ENCODE measurements around the gene WFDC9.
"Not testable (repeated sequence)": the region's sequence is repeated elsewhere in the genome, so short reads cannot be mapped to it uniquely, and the experiment has no call there.

Gene WFDC9

DNA sequence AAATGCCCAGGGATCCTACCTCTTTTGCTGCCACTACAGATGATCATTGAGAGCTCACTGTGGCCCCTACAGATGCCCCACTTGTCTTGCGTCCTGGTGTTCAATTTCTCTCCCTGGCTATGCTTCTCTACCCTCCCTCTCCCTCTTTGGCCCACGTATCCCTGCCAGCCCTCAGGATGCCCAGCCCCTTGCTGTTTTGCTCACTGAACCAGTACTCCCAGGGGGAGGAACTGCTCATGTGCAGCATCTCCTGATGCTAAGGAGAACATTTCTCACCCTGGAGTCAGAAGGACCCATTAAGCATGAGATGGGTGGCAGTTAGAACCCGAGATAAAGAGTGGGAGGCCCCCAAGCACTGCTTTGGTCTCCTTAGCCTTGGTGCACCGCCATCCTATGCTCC is at the start of gene WFDC9:
TSS of gene WFDC9 (minus strand) at position 101 of the 400 bp plus-strand sequence. CDS start 21,103 bp downstream, outside the sequence.
- DNase-seq (ENCODE audit: low read depth), result no peak

DNA sequence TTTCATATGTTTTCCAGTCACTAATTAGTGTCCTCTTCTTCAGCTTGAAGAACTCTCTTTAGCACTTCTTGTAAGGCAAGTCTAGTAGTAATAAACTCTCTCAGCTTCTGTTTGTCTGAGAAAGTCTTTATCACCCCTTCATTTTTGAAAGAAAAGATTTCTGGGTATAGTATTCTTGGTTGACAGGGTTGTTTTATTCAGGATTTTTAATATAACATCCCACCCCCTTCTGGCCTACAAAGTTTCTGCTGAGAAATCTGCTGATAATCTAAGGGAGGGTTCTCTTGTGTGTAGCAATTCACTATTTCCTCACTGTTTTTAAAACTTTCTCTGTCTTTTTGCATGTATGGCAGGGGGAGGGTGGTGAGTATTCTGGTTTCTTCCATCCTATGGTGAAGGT is 48.6 kb upstream of the WFDC9 start:
- no peak for DNase-seq (ENCODE audit: low read depth)

DNA sequence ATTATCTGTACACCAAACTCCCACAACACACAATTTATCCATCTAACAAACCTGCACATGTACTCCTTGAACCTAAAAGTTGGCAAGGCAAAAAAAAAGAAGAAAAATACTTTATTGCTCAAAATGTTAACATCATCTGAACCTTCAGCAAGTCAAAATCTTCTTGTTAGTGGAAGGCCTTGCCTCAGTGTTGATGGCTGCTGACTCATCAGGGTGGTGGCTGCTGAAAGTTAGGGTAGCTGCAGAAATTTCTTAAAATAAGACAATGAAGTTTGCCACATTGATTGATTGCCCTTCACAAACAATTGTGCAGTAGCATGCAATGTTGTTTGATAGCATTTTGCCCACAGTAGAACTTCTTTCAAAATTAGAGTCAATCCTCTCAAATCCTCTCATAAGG is 41.7 kb upstream of the WFDC9 start:
- no peak for DNase-seq (ENCODE audit: low read depth)

DNA sequence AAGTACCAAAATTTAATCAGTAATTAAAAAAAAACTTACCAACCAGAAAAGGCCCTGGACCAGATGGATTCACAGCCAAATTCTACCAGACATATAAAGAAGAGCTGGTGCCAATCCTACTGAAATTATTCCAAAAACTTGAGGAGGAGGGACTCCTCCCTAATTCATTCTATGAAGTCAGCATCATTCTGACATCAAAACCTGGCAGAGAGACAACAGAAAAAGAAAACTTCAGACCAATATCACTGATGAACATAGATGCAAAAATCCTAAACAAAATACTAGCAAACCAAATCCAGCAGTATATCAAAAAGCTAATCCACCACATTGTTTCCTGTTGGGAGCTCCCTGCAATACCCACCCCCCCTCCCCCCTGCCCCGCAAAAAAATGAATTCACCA is 39.1 kb upstream of the WFDC9 start, which contains the start of gene WFDC11:
TSS of gene WFDC11 (minus strand) at position 101 of the 400 bp plus-strand sequence. CDS start 19,639 bp downstream, outside the sequence.
- DNase-seq (ENCODE audit: low read depth), result no peak

DNA sequence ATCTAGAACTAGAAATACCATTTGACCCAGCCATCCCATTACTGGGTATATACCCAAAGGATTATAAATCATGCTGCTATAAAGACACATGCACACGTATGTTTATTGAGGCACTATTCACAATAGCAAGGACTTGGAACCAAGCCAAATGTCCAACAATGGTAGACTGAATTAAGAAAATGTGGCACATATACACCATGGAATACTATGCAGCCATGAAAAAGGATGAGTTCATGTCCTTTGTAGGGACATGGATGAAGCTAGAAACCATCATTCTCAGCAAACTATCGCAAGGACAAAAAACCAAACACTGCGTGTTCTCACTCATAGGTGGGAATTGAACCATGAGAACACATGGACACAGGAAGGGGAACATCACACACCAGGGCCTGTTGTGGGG is 26.0 kb upstream of the WFDC9 start:
- DNase-seq (ENCODE audit: low read depth), result not testable (repeated sequence)

DNA sequence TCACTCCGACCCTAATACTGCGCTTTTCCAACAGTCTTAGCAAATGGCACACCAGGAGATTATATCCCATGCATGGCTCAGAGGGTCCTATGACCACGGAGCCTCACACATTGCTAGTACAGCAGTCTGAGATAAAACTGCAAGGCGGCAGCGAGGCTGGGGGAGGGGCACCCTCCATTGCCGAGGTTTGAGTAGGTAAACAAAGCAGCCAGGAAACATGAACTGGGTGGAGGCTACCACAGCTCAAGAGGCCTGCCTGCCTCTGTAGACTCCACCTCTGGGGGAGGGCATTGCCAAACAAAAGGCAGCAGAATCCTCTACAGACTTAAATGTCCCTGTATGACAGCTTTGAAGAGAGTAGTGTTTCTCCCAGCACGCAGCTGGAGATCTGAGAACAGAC is 20.6 kb upstream of the WFDC9 start:
- not testable (repeated sequence) for DNase-seq (ENCODE audit: low read depth)

DNA sequence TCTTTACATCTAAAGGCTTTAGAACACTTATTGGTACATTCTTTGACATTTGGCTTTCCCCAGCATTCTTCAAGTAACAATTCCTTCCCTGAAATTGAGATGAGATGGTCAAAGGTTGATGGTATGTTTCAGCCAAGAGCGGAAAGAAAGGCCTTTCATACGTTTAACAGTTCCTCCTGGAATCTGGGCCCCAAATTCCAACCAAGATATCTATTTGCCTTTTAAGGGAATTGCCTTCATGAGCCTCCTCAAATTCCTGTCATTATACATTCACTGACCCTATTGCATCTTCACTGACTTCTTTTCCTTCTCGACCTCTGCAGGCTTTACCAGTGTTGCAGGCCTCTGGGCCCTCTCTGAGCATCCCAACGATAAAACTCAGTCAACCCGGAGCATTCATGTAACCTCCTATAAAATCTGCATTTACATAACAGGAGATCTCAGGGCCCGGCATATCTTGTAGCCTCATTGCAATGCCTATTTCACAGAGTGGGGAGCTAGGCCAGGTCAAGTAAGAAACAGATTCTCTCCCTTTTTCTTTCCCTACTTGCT is 18.3 kb upstream of the WFDC9 start:
- DNase-seq (ENCODE audit: low read depth), result no peak

DNA sequence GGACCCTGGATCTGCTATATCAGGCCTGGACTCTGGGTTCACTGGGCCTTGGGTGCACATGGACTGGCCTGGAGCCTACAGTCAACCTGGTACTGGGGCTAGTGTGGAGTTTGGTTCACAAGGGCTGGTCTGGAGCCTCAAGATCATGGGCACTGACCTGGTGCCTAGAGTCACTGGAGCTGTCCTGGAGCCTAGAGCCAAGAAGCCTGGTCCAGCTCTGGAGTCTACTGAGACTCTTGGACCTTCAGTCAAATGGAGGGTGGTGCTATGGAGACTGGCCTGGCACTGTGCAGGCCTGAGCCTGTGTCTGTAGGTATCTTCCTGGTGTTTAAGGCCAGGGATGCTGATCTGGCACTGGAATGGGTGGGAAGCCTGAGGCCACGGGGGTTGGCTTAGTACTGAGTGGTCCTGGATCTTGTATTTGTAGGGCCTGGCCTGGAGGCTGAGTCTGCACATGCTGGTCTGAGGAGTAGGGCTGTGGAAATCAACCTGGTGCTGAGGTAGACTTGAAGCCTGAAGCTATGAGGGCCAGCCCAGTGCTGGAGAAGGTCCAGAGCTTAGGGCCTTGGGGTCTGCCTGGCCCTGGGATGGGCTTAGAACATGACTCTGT is 16.5 kb upstream of the WFDC9 start:
- no peak for DNase-seq (ENCODE audit: low read depth)

DNA sequence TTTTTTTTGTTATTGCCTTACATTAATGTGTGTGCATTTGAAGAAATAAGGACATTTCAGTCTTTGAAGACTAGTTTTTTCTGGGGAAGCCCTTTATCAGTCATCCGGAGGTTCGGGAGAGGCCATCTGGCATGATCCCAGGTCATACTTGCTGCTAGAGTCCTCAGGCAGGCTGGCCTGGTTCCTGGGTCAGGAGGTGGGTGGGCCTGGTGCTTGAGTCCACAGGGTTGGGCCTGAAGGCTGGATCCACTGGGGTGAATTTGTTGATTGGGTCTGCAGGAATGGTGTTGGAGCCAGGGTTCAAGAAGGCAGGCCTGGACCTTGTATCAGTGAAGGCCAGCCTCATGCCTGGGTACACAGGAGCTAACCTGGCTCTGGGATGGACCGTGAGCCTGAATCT is 15.8 kb upstream of the WFDC9 start:
- DNase-seq (ENCODE audit: low read depth), result no peak

DNA sequence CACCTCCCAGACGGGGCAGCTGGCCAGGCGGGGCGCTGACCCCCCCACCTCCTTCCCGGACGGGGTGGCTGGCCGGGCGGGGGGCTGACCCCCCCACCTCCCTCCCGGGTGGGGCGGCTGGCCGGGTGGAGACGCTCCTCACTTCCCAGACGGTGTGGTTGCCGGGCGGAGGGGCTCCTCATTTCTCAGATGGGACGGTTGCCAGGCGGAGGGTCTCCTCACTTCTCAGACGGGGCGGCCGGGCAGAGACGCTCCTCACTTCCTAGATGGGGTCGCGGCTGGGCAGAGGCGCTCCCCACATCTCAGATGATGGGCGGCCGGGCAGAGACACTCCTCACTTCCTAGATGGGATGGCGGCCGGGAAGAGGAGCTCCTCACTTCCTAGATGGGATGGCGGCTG is 14.8 kb upstream of the WFDC9 start:
- DNase-seq (ENCODE audit: low read depth), result not testable (repeated sequence)

DNA sequence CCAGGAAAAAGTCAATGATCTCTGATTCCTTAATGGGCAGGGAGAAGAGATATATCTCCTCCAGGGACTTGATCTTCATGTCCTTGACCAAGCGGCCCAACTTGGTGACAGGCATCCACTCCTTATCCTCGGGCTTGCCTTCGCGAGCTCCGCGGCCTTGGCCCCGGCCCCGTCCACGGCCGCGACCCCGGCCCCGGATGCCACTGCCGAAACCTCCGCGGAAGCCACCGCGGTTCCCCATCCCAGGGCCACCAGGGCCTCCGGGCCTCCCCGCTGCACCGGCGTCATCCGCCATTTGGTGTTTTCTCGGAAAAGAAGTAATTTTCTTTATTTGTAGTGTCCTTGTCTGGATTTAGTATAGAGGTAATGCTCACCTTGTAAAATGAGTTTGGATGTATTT is 10.0 kb upstream of the WFDC9 start:
- not testable (repeated sequence) for DNase-seq (ENCODE audit: low read depth)

DNA sequence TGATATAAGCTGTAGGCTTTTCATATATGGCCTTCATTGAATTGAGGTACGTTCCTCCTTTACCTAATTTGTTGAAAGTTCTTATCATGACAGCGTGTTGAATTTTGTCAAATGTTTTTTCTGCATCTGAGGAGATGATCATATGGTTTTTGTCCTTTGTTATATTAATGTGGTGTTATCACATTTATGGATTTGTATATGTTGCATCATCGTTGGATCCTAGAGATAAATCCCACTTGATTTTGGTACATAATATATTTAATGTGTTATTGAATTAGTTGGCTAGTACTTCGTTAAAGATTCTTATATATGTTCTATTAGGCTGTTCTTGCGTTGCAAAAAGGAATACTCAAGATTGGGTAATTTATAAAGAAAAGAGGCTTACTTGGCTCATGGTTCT is 8.6 kb upstream of the WFDC9 start:
- DNase-seq (ENCODE audit: low read depth), result no peak

DNA sequence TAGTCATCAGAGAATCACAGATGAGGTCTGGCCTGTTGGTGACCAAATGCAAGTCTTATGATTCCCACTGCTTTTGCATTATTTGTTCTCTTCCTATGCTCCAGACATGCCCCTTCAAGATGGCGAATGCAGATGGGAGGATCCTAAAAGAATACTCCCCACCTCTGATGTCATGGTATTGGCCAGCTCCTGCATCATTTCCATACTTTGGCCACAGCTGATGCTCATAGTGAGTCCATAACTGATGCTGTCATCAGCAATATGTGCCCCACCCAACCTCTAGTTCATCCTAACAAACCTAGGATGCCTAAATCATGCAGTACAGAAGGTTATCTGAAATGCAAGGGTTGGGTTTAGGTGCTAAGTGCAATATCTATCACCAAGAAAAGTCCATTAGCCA is 5.4 kb upstream of the WFDC9 start:
- no peak for DNase-seq (ENCODE audit: low read depth)

DNA sequence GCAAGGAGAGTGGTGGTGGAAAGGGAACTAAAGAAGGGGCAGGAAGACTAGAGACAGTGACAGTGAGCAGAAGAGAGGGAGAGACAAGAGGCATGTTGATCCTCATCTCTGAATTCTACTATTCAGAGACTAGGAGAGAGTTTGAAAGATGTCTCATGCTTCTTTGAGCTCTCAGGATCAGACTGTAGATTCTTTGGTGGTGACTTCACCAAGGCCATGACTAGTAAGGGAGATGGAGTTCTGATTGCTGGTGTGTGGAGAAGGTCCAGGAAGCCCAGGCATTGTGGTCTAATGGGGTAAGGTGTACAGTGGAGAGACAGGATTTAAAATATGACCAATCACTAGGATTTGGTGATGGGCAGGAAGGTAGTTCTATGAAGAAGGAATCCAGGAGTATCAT is 713 bp downstream of the WFDC9 start:
- DNase-seq (ENCODE audit: low read depth), result no peak

DNA sequence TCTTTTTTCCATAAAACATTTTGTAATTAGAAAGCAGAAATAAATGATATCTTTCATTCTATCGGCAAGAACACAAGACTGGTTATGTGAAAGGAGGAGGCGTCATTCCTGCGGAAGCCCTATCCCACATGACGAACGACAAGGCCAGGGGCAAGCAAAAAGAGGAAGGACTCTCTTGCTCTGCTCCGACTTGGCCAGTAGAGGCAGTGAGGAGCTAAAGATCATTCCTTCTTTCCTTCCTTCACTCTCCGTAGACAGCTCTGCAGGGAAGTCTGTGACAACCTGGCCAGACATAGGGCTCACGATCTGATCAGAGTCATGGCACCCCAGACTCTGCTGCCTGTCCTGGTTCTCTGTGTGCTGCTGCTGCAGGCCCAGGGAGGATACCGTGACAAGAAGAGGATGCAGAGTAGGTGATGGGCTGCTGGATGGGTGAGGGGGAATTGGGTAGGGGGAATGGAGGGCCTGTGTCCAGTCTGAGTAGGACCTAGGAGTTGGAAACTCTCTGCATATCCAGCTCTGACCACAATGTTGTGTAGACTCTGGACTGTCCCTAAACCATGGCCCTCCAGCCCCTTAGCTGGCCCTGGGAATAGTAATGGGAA is 1.5 kb downstream of the WFDC9 start, which contains the start of gene WFDC10A:
TSS of gene WFDC10A (plus strand) at position 244 of the 605 bp plus-strand sequence. CDS start at position 319, 75 bp downstream.
- peak; percentile 6 for DNase-seq (ENCODE audit: low read depth)

DNA sequence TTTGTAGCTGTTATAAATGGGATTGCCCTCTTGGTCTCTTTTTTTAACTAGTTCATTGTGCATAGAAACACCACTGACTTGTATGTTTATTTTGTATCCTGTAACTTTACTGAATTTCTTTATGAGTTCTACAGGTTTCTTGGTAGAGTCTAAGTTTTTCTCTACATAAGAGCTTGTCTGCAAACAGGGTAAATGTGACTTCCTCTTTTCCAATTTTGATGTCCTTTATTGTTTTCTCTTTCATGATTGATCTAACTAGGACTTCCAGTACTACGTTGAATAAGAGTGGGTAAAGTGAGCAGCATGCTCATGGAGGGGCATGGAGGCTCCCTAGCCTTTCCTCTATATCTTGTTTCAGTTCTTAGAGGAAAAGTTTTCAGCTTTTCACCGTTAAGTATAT is 4.5 kb downstream of the WFDC9 start:
- no peak for DNase-seq (ENCODE audit: low read depth)

DNA sequence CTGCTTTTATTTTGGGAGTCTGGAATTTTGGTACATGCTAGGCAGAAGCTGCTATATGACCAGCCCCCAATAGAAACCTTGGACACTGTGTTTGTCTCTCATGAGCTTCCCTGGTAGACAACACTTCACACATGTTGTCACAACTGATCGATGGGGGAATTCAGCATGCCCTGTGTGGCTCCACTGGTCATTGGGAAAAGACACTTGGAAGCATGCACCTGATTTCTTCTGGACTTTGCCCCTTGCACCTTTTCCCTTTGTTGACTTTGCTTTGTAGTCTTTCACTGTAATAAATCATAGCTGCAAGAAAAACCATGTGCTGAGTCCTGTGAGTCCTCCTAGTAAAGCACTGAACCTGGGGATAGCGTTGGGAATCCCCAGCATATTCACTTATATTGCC is 9.5 kb downstream of the WFDC9 start:
- DNase-seq (ENCODE audit: low read depth), result no peak

DNA sequence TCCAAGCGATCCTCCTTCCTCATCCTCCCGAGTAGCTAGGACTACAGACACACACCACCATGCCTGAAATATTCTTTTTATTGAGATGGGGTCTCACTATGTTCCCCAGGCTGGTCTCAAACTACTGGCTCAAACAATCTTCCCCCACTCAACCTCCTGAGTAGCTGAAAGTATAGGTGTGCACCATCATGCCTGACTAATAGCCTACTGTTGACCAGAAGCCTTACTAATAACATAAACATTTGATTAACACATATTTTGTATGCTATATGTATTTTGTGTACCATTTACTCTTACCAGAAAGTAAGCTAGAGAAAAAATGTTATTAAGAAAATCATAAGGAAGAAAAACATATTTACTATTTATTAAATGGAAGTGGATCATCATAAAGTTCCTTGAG is 13.5 kb downstream of the WFDC9 start:
- DNase-seq (ENCODE audit: low read depth), result no peak

DNA sequence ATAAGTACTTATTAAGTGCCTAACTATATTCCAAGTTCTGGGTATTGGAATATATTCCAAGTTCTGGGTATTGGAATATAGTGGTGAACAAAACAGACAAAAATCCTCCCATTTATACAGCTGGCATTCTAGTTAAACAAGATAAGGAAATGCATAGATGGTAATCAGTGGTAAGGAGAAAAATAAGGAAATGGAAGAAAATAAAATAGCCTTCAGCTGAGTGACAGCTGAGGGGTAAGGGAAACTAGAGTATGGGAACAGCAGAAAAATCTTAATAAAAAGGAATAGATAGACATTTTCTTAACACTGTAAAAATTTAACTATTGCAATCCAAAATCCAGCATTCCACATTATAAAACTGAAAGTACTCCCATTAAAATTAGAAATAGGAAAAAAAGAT is 18.8 kb downstream of the WFDC9 start:
- no peak for DNase-seq (ENCODE audit: low read depth)

DNA sequence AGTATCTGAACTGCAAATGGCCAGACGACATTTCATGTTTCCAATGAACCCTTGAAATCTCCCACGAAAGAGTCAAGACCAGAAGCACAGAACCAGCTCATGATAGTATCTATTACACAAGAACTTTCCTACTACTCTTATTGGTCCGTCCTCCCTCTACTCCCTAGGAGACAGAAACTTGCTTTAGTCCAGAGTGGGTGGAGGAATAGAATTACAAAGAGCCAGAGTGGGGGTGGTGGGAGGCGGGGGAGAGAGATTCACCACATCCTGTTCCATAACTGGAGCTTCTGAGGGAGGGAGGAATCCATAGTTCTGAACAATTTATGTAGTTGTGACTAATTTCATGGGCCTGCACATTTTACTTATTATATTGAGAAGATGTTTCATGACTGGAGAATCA is 20.0 kb downstream of the WFDC9 start:
- DNase-seq (ENCODE audit: low read depth), result no peak

DNA sequence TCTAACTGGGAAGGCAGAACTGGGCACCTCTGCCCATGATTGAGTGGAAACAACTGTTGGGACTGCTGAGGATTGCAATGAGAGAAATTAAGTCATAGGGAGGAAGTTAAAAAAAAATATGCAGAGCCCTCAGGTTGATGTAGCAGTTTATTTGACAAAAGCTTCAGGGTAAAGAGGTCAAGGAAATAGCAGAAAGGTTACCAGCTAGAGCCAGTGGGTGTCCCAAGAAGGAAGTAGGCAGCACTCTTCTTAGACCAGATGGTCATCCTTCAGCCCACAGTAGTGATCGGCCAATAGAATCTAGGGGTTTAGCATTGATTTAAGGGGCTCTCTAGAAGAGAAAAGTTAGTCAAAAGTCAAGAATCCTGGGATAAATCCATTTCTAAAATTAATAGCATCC is 23.3 kb downstream of the WFDC9 start:
- no peak for DNase-seq (ENCODE audit: low read depth)

DNA sequence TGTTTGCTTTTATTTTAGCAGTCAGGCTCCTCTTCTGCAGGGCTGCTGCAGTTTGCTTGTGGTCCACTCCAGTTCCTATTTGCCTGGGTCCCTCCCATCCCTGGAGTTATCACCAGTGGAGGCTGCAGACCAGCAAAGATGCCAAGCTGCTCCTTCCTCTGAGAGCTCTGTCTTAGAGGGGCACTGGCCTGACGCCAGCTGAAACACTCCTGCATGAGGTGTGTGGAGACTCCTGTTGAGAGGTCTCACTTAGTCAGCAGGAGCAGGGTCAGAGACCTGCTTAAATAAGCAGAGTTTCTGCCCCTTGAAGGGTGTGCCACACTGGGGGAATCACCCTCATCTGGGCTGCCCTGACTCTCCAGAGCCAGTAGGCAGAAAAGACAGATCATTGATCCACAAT is 35.8 kb downstream of the WFDC9 start:
- no peak for DNase-seq (ENCODE audit: low read depth)

DNA sequence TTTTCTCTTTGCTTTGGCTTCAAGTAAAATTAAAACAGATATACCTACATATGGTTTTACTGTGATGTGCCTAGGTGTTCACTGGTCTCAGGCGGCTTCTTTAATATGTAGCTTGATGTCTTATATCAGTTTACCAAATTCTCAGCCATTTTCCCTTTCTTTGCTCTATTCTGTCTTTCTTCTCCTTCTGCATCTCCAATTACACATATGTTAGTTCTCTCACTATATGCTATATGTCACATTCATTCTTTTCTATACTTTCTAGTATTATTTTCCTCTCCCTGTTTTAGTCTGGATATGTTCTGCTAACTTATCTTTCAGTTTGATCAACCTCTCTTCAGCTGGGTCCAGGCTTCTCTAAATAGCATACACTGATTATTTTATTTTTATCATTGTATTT is 37.6 kb downstream of the WFDC9 start:
- no peak for DNase-seq (ENCODE audit: low read depth)
